ENCODE measurements around the gene CAPN11. TPM values are rescaled to one million over a fixed set of nuclear protein-coding genes. Genes with fewer than 3 reads are reported as not detected.

Gene CAPN11
- total and polyA plus RNA-seq, 2 donors (not counting 3 experiments of a cell fraction or from before 2014, with no cell fraction given) = 1.4 to 1.7 TPM

- H3K4me2 ChIP-seq (ENCODE audit: insufficient read depth, low read length) = no peak overlapping the region
- intact Hi-C loops (cut with micrococcal nuclease) = no loop called here
- H3K4me3 ChIP-seq (replicated peaks in 1 of 3; ENCODE audit: insufficient read depth in 1 of 3, low read depth in 1 of 3, low read length in 3 of 3) = no peak overlapping the region
- H2AFZ ChIP-seq (ENCODE audit: low read depth, low read length) = no peak overlapping the region
- CTCF ChIA-PET = interaction anchor here (0.8 to 2.4 kb wide), 10 partner anchors 9 to 88 kb away, joined by 3 to 9 read pairs (median 5); partner anchors contain the start of gene SLC35B2
- TF ChIP-seq FOS (IDR thresholded peaks at IDR 0.05; ENCODE audit: borderline replicate concordance, insufficient read depth, low read length) (no peak), MYC (IDR thresholded peaks at IDR 0.05; ENCODE audit: low read depth, low read length) (no peak), MAX (IDR thresholded peaks at IDR 0.05; ENCODE audit: insufficient read depth, insufficient read length) (no peak), CTCF (IDR thresholded peaks at IDR 0.05; ENCODE audit: extremely low read depth in 1 of 2, insufficient read depth in 1 of 2, low read depth in 1 of 2, low read length in 2 of 2) (no peak), GATA2 (IDR thresholded peaks at IDR 0.05; ENCODE audit: insufficient read depth, insufficient read length, low read depth, low read length) (no peak), JUN (IDR thresholded peaks at IDR 0.05; ENCODE audit: borderline replicate concordance, insufficient read depth, insufficient read length, low read depth) (no peak), POLR2A (IDR thresholded peaks at IDR 0.05; ENCODE audit: low read depth, low read length) (no peak)
- DNase-seq (ENCODE audit: low read depth, low spot score) (no peak), FAIRE-seq (no peak)
- H3K79me2 ChIP-seq (ENCODE audit: control insufficient read depth, insufficient read depth, low read length) = no peaks in the 10 kb centered on the region
- H3K9me3 ChIP-seq (replicated peaks; ENCODE audit: control insufficient read depth, insufficient read depth, low read length) = no peaks in the 10 kb centered on the region
- H3K27me3 ChIP-seq (ENCODE audit: control insufficient read depth in 2 of 2, insufficient read depth in 2 of 2, low read length in 2 of 2) = peaks cover 2 to 22% of the 10 kb centered on the region in 2 experiments
- dilution Hi-C loops (cut with MboI; ENCODE audit: extremely low pct_ligation_motif_present, low sequenced_read_pairs) = no loop called here
- no peak overlapping the region for H3K9ac ChIP-seq (replicated peaks; ENCODE audit: extremely low read depth, insufficient read depth, low read length)
- no peaks in the 10 kb centered on the region for H3K9me1 ChIP-seq (replicated peaks; ENCODE audit: control insufficient read depth, extremely low read depth, insufficient read depth, low read length)
- BruUV-seq (replicated peaks) = no TSS peak
- no peaks in the 10 kb centered on the region for H4K20me1 ChIP-seq (replicated peaks; ENCODE audit: control insufficient read depth, extremely low read depth, insufficient read depth, low read length)
- H3K4me1 ChIP-seq (ENCODE audit: control insufficient read depth, extremely low read depth, insufficient read depth, low read length) = no peaks in the 10 kb centered on the region
- H3K27ac ChIP-seq (ENCODE audit: insufficient read depth, low read depth, low read length) = no peak overlapping the region
- no peaks in the 10 kb centered on the region for H3K36me3 ChIP-seq (ENCODE audit: control insufficient read depth in 2 of 2, extremely low read depth in 1 of 2, insufficient read depth in 2 of 2, low read length in 2 of 2)
- POLR2A ChIA-PET = interaction anchor here (0.9 kb wide), 1 partner anchor 78 kb away, joined by 4 read pairs; the partner anchor contains the start of gene HSP90AB1
Measured at GRCh38 chr6:44169154-44169553, 10.5 kb downstream of the CAPN11 start.

Measured in endothelial cell of umbilical vein (primary cell).